H1 (cell line): ENCODE results near the gene NUPR1. TPM values are rescaled to one million over a fixed set of nuclear protein-coding genes. Genes with fewer than 3 reads are reported as not detected.
"Not testable (repeated sequence)": the region's sequence is repeated elsewhere in the genome, so short reads cannot be mapped to it uniquely, and the experiment has no call there.

ENCODE experiments used
- CTCF ChIA-PET: fragments of 300-600 bp; sonication (Branson Sonifier 250); formaldehyde crosslinking; loops from one replicate; lab custom pipeline; 2021; ENCODE audit not compliant: partially characterized antibody; lab: Charles Lee
- POLR2A ChIA-PET: fragments of 300-600 bp; sonication (Branson Sonifier 250); formaldehyde crosslinking; loops from one replicate; lab custom pipeline; 2021; ENCODE audit warnings: inconsistent platforms; ENCODE audit not compliant: partially characterized antibody; lab: Charles Lee
- DNase-seq, 2 experiments: peaks; one replicate each; pipeline versions ENCODE4 v3.0.0 to v3.0.0-alpha.2; 2010 to 2022; ENCODE audit warnings: low spot score in 2 of 2, low read depth in 1 of 2, mixed read lengths in 1 of 2
- FAIRE-seq: peaks from 2 replicates; lab custom pipeline; 2011; peaks lifted over from hg19 to GRCh38; lab: Jason Lieb, UNC
- H2AFZ ChIP-seq: 2 replicates; pipeline ENCODE4 v1.8.1; 2012; ENCODE audit warnings: low read length, inconsistent platforms
- H2AK5ac ChIP-seq: 2 replicates; pipeline ENCODE4 v1.6.1; 2013; ENCODE audit warnings: low read depth, low read length
- H2BK120ac ChIP-seq: replicated peaks from 2 replicates; pipeline ENCODE3; 2013; ENCODE audit warnings: low read depth, low read length, inconsistent platforms
- H2BK12ac ChIP-seq: 2 replicates; pipeline ENCODE4 v1.6.1; 2013; ENCODE audit warnings: low read depth, low read length
- H2BK15ac ChIP-seq: 2 replicates; pipeline ENCODE4 v1.6.1; 2013; ENCODE audit warnings: low read length
- H2BK20ac ChIP-seq: 2 replicates; pipeline ENCODE4 v1.6.1; 2013; ENCODE audit warnings: low read length
- H2BK5ac ChIP-seq: 2 replicates; pipeline ENCODE4 v1.6.1; 2013; ENCODE audit warnings: low read depth, low read length
- H3K14ac ChIP-seq: 2 replicates; pipeline ENCODE4 v1.6.1; 2013; ENCODE audit warnings: inconsistent platforms; ENCODE audit not compliant: insufficient read length
- H3K18ac ChIP-seq: 2 replicates; pipeline ENCODE4 v1.6.1; 2013; ENCODE audit warnings: low read length; ENCODE audit errors: extremely low read depth
- H3K23ac ChIP-seq: 2 replicates; pipeline ENCODE4 v1.6.1; 2013; ENCODE audit warnings: inconsistent platforms; ENCODE audit not compliant: insufficient read length
- H3K23me2 ChIP-seq: 2 replicates; pipeline ENCODE4 v1.6.1; 2013; ENCODE audit warnings: low read depth, low read length
- H3K27ac ChIP-seq: 2 replicates; pipeline ENCODE4 v1.6.1; 2011; ENCODE audit warnings: low read depth, low read length, inconsistent platforms
- H3K27me3 ChIP-seq, 4 experiments: replicated peaks in 1 of 4; 1 replicate in 1 of 4; 2 replicates in 3 of 4; pipeline versions ENCODE4 v1.6.1 to v1.8.1; 2011 to 2013; ENCODE audit warnings: low read length in 3 of 4, mild to moderate bottlenecking in 3 of 4, inconsistent platforms in 2 of 4, mixed read lengths in 2 of 4, moderate library complexity in 1 of 4; ENCODE audit not compliant: control insufficient read depth in 3 of 4, insufficient read depth in 3 of 4; ENCODE audit errors: extremely low read depth in 1 of 4
- H3K36me3 ChIP-seq, 4 experiments: 2 replicates each; pipeline versions ENCODE4 v1.6.1 to v1.8.1; 2011 to 2013; ENCODE audit warnings: mild to moderate bottlenecking in 4 of 4, low read length in 3 of 4, moderate library complexity in 2 of 4, control low read depth in 1 of 4, inconsistent platforms in 1 of 4; ENCODE audit not compliant: insufficient read depth in 4 of 4, control insufficient read depth in 2 of 4
- H3K4ac ChIP-seq: replicated peaks from 2 replicates; pipeline ENCODE3; 2013; ENCODE audit warnings: low read length, low read depth, mixed read lengths, inconsistent platforms; ENCODE audit not compliant: insufficient read length
- H3K4me1 ChIP-seq, 4 experiments: replicated peaks in 1 of 4; 1 replicate in 1 of 4; 2 replicates in 3 of 4; pipeline versions ENCODE4 v1.6.1 to v1.8.1; 2011 to 2013; ENCODE audit warnings: low read length in 3 of 4, inconsistent platforms in 2 of 4, mixed read lengths in 1 of 4; ENCODE audit not compliant: insufficient read depth in 4 of 4, control insufficient read depth in 3 of 4
- H3K4me2 ChIP-seq, 2 experiments: 2 replicates each; pipeline versions ENCODE4 v1.6.1 to v1.8.1; 2011 to 2013; ENCODE audit warnings: low read depth in 2 of 2, low read length in 2 of 2, control low read depth in 1 of 2, inconsistent platforms in 1 of 2, mild to moderate bottlenecking in 1 of 2; ENCODE audit not compliant: insufficient read depth in 1 of 2
- H3K4me3 ChIP-seq, 4 experiments: fragments of 200-600, 300-600 bp in 1 of 4; sonication (generic), shearing (Covaris generic), sonication (Bioruptor Twin) in 1 of 4; 2 replicates each; pipeline versions ENCODE4 v1.5.1 to v1.8.1; 2011 to 2016; ENCODE audit warnings: low read length in 4 of 4, low read depth in 3 of 4, control low read depth in 2 of 4, inconsistent platforms in 2 of 4, mild to moderate bottlenecking in 2 of 4, mixed read lengths in 1 of 4, moderate library complexity in 1 of 4; ENCODE audit not compliant: insufficient read depth in 2 of 4; ENCODE audit errors: extremely low read depth in 1 of 4
- H3K56ac ChIP-seq: replicated peaks from 2 replicates; pipeline ENCODE3; 2013; ENCODE audit warnings: low read depth, mild to moderate bottlenecking, mixed read lengths, low read length, inconsistent platforms; ENCODE audit not compliant: insufficient read length
- H3K79me1 ChIP-seq: 2 replicates; pipeline ENCODE4 v1.6.1; 2013; ENCODE audit warnings: low read depth, low read length, control low read depth
- H3K79me2 ChIP-seq, 2 experiments: 2 replicates each; pipeline versions ENCODE4 v1.6.1 to v1.8.1; 2012 to 2013; ENCODE audit warnings: low read length in 2 of 2, mild to moderate bottlenecking in 2 of 2, inconsistent platforms in 1 of 2; ENCODE audit not compliant: insufficient read depth in 2 of 2, control insufficient read depth in 1 of 2
- H3K9ac ChIP-seq, 4 experiments: replicated peaks in 1 of 4; 1 replicate in 1 of 4; 2 replicates in 3 of 4; pipeline versions ENCODE4 v1.6.1 to v1.8.1; 2011 to 2013; ENCODE audit warnings: low read depth in 3 of 4, low read length in 3 of 4, control low read depth in 2 of 4, mild to moderate bottlenecking in 2 of 4, moderate library complexity in 2 of 4, inconsistent platforms in 1 of 4; ENCODE audit errors: extremely low read depth in 1 of 4
- H3K9me3 ChIP-seq, 2 experiments: 2 replicates each; pipeline versions ENCODE4 v1.6.1 to v1.8.1; 2012 to 2013; ENCODE audit warnings: mild to moderate bottlenecking in 2 of 2, moderate library complexity in 2 of 2, control low read depth in 1 of 2, inconsistent platforms in 1 of 2, low read depth in 1 of 2, low read length in 1 of 2, mixed read lengths in 1 of 2; ENCODE audit not compliant: insufficient read depth in 2 of 2
- H4K20me1 ChIP-seq, 2 experiments: replicated peaks in 1 of 2; 2 replicates each; pipeline versions ENCODE3 to v1.8.1; 2011 to 2013; ENCODE audit warnings: inconsistent platforms in 2 of 2, low read length in 2 of 2, mild to moderate bottlenecking in 1 of 2; ENCODE audit not compliant: insufficient read depth in 2 of 2, control insufficient read depth in 1 of 2
- H4K5ac ChIP-seq: 2 replicates; pipeline ENCODE4 v1.6.1; 2013; ENCODE audit warnings: low read length, low read depth, mixed read lengths, inconsistent platforms; ENCODE audit not compliant: insufficient read length
- H4K8ac ChIP-seq: 2 replicates; pipeline ENCODE4 v1.8.0; 2013; ENCODE audit warnings: mild to moderate bottlenecking, moderate library complexity, low read length, inconsistent platforms; ENCODE audit not compliant: insufficient read depth; ENCODE audit errors: extremely low read depth
- H4K91ac ChIP-seq: replicated peaks from 2 replicates; pipeline ENCODE3; 2013; ENCODE audit warnings: low read length, mixed read lengths, inconsistent platforms; ENCODE audit not compliant: insufficient read length
- FOSL1 ChIP-seq: IDR thresholded peaks from 2 replicates; pipeline ENCODE4 v1.6.1; 2011; ENCODE audit warnings: mild to moderate bottlenecking, low read depth, low read length, moderate library complexity; ENCODE audit not compliant: insufficient read depth
- JUND ChIP-seq: IDR thresholded peaks from 2 replicates; pipeline ENCODE4 v1.6.1; 2011; ENCODE audit warnings: mild to moderate bottlenecking, improper control_type of control experiment, low read length
- KDM1A ChIP-seq: fragments of 200-600, 300-600 bp; sonication (generic); IDR thresholded peaks from 2 replicates; pipeline ENCODE4 v1.7.1; 2016; ENCODE audit warnings: mild to moderate bottlenecking, low read length, borderline replicate concordance
- KDM5A ChIP-seq: fragments of 200-600 bp; IDR thresholded peaks from 2 replicates; pipeline ENCODE4 v1.7.1; 2012; ENCODE audit warnings: mild to moderate bottlenecking, low read length, inconsistent platforms, mixed read lengths
- WGBS, 2 experiments: shearing (Covaris generic) in 1 of 2; methylation state at CpG; one replicate each; pipeline versions ENCODE4 v1.1.6 to v1.1.7; 2013 to 2015; ENCODE audit warnings: low lambda C conversion rate in 2 of 2, mixed read lengths in 2 of 2, inconsistent platforms in 1 of 2, low coverage in 1 of 2, missing lambda C conversion rate in 1 of 2; ENCODE audit not compliant: insufficient replicate concordance in 2 of 2, insufficient coverage in 1 of 2, insufficient read length in 1 of 2; ENCODE audit errors: extremely low coverage in 1 of 2, missing lambda C conversion rate in 1 of 2; 5-methylcytosine and 5-hydroxymethylcytosine counted together
- polyA plus RNA-seq, 7 experiments: library from polyadenylated mRNA; depleted of rRNA in 3 of 7; stranded (reverse) in 5 of 7; unstranded in 2 of 7; fragments of >200 nt in 5 of 7; fragments of 200-250 nt in 2 of 7; gene quantifications; 1 replicate in 5 of 7; 2 replicates in 1 of 7; 4 replicates in 1 of 7; pipeline versions ENCODE4 v1.2.1 to v1.2.3, GENCODE V29; 2011 to 2013; ENCODE audit warnings: missing spikeins in 2 of 7, mixed read lengths in 2 of 7
- total RNA-seq: library from RNA; stranded (reverse); fragmentation: NEBNext Ultra II Directional; extraction: Animal tissue kit (Norgen Biotek cat#: 25700); gene quantifications from 2 replicates; pipeline ENCODE4 v1.2.1, GENCODE V29; 2021

NUPR1 gene
- total and polyA plus RNA-seq, 2 of the 8 experiments (the other 6 are each of a cell fraction or from before 2014, with no cell fraction given), result 0.17 to 0.20 TPM

- TF ChIP-seq FOSL1, result no peak
- no peak for TF ChIP-seq KDM5A
- no peak for TF ChIP-seq JUND
- no peak for TF ChIP-seq KDM1A
These were observed 37.2 kb downstream of the NUPR1 start (continued) for GRCh38 chr16:28501258-28502232.

GRCh38 chr16:28500476-28501180, 38.1 kb downstream of the NUPR1 start:
- FAIRE-seq, H3K9ac ChIP-seq: not testable (repeated sequence)
- CTCF ChIA-PET, result interaction anchor here (1.6 kb wide), 1 partner anchor 49 kb away, joined by 3 read pairs; no protein-coding TSS in a partner anchor

More at GRCh38 chr16:28500476-28501180, 38.1 kb downstream of the NUPR1 start:
- H3K36me3 ChIP-seq, H3K79me2 ChIP-seq, H3K79me1 ChIP-seq, H2BK120ac ChIP-seq, H3K56ac ChIP-seq, H3K4me3 ChIP-seq, H2AK5ac ChIP-seq, H2BK12ac ChIP-seq, H3K9me3 ChIP-seq, H4K8ac ChIP-seq, H3K4ac ChIP-seq, H4K20me1 ChIP-seq, H2BK5ac ChIP-seq, POLR2A ChIA-PET, H3K18ac ChIP-seq, H3K27me3 ChIP-seq, H3K27ac ChIP-seq, DNase-seq, H2BK20ac ChIP-seq, H2AFZ ChIP-seq, H2BK15ac ChIP-seq, H4K91ac ChIP-seq, H3K23ac ChIP-seq, H3K4me2 ChIP-seq, H3K14ac ChIP-seq, H4K5ac ChIP-seq, H3K4me1 ChIP-seq: not testable (repeated sequence)
- H3K23me2 ChIP-seq, result peaks cover 10% of the 10 kb centered on the region; the same call in 1 of the 2 replicates
- 89% methylated on average over 18 of the region's 18 CpGs; no CpG with 5 or more reads in 1 of the 2 experiments for WGBS, 2 experiments
